Activated gamma-delta T cell (primary cell): ENCODE data around the gene KAT2A.

Source experiments
- DNase-seq: peaks from one replicate; lab custom pipeline; 2025; lab: John Stamatoyannopoulos, UW

KAT2A gene

GRCh38 chr17:42135664-42136653 is 14.8 kb upstream of the KAT2A start:
- no peak for DNase-seq

- DNase-seq: no peak
Observed at GRCh38 chr17:42135151-42135550, 14.0 kb upstream of the KAT2A start.

GRCh38 chr17:42133461-42134041 is 12.4 kb upstream of the KAT2A start:
- DNase-seq: no peak

- DNase-seq: no peak
Observed at GRCh38 chr17:42132941-42133340, 11.8 kb upstream of the KAT2A start.

- DNase-seq: no peak
Observed at GRCh38 chr17:42131981-42132432, 10.8 kb upstream of the KAT2A start.

- DNase-seq: no peak
Observed at GRCh38 chr17:42131232-42131631, 10.1 kb upstream of the KAT2A start.

GRCh38 chr17:42130310-42130936 is 9.3 kb upstream of the KAT2A start:
- no peak for DNase-seq

- no peak for DNase-seq
Observed at GRCh38 chr17:42129109-42129837, 8.1 kb upstream of the KAT2A start.

- DNase-seq: no peak
Observed at GRCh38 chr17:42127414-42127813, 6.2 kb upstream of the KAT2A start.

GRCh38 chr17:42126836-42127235 is 5.7 kb upstream of the KAT2A start:
- no peak for DNase-seq

- no peak for DNase-seq
Observed at GRCh38 chr17:42125565-42125964, 4.4 kb upstream of the KAT2A start.

- DNase-seq: no peak
Observed at GRCh38 chr17:42124256-42124655, 3.1 kb upstream of the KAT2A start.

- DNase-seq: no peak
Observed at GRCh38 chr17:42122371-42123303, 1.5 kb upstream of the KAT2A start, which contains the start of gene HSPB9. Gene HSPB9, plus strand, starts transcription at chr17:42122804. Its CDS starts 47 bp downstream, at chr17:42122851.

GRCh38 chr17:42120161-42120769 is 902 bp downstream of the KAT2A start:
- no peak for DNase-seq

- no peak for DNase-seq
Observed at GRCh38 chr17:42119301-42119700, 1.9 kb downstream of the KAT2A start.

- DNase-seq: no peak
Observed at GRCh38 chr17:42118545-42118944, 2.6 kb downstream of the KAT2A start.

GRCh38 chr17:42118126-42118510 is 3.0 kb downstream of the KAT2A start:
- no peak for DNase-seq

GRCh38 chr17:42117397-42118125 is 3.6 kb downstream of the KAT2A start:
- no peak for DNase-seq

- no peak for DNase-seq
Observed at GRCh38 chr17:42116705-42117396, 4.3 kb downstream of the KAT2A start.
